HEK293 (cell line): ENCODE data around the gene CYP26A1.

Experiments
- BCL11A ChIP-seq: fragments of 450-650 bp; formaldehyde crosslinking; IDR thresholded peaks from 2 replicates; pipeline ENCODE4 v1.5.1; 2016; ENCODE audit warnings: low read depth, missing biosample characterization, missing genetic modification characterization
- EGR2 ChIP-seq: fragments of 450-650 bp; formaldehyde crosslinking; IDR thresholded peaks from 2 replicates; pipeline ENCODE4 v1.5.1; 2016; ENCODE audit warnings: low read depth, missing biosample characterization, missing genetic modification characterization
- GLIS1 ChIP-seq: fragments of 450-650 bp; formaldehyde crosslinking; IDR thresholded peaks from 2 replicates; pipeline ENCODE4 v1.5.1; 2016; ENCODE audit warnings: missing biosample characterization, missing genetic modification characterization
- GLIS2 ChIP-seq: fragments of 450-650 bp; formaldehyde crosslinking; IDR thresholded peaks from 2 replicates; pipeline ENCODE4 v1.5.1; 2016; ENCODE audit warnings: missing biosample characterization, missing genetic modification characterization
- HOXD13 ChIP-seq: sonication (generic); formaldehyde crosslinking; IDR thresholded peaks from 2 replicates; pipeline ENCODE4 v1.8.0; 2022; ENCODE audit warnings: missing genetic modification reagents, borderline replicate concordance
- KLF10 ChIP-seq: fragments of 450-650 bp; IDR thresholded peaks from 2 replicates; pipeline ENCODE4 v1.5.1; 2018; ENCODE audit warnings: missing biosample characterization, mild to moderate bottlenecking, missing genetic modification characterization
- KLF8 ChIP-seq: fragments of 450-650 bp; formaldehyde crosslinking; IDR thresholded peaks from 2 replicates; pipeline ENCODE4 v1.5.1; 2016; ENCODE audit warnings: missing biosample characterization, missing genetic modification characterization
- PBX3 ChIP-seq: sonication (generic); formaldehyde crosslinking; IDR thresholded peaks from 2 replicates; pipeline ENCODE4 v1.8.1; 2022; ENCODE audit warnings: mild to moderate bottlenecking, moderate library complexity, missing genetic modification reagents
- SP2 ChIP-seq: fragments of 450-650 bp; formaldehyde crosslinking; IDR thresholded peaks from 2 replicates; pipeline ENCODE4 v1.5.1; 2016; ENCODE audit warnings: missing biosample characterization, missing genetic modification characterization
- SP3 ChIP-seq: fragments of 450-650 bp; formaldehyde crosslinking; IDR thresholded peaks from 2 replicates; pipeline ENCODE4 v1.5.1; 2016; ENCODE audit warnings: missing biosample characterization, missing genetic modification characterization
- ZBTB10 ChIP-seq: fragments of 450-650 bp; formaldehyde crosslinking; IDR thresholded peaks from 2 replicates; pipeline ENCODE4 v1.5.1; 2016; ENCODE audit warnings: missing biosample characterization, missing genetic modification characterization
- ZBTB20 ChIP-seq: fragments of 450-650 bp; formaldehyde crosslinking; IDR thresholded peaks from 2 replicates; pipeline ENCODE4 v1.5.1; 2016; ENCODE audit warnings: missing biosample characterization, missing genetic modification characterization
- ZBTB26 ChIP-seq: fragments of 450-650 bp; formaldehyde crosslinking; optimal IDR thresholded peaks from 2 replicates; pipeline ENCODE3; 2016; ENCODE audit warnings: missing biosample characterization, mild to moderate bottlenecking, missing genetic modification characterization
- ZEB2 ChIP-seq: fragments of 450-650 bp; formaldehyde crosslinking; IDR thresholded peaks from 2 replicates; pipeline ENCODE4 v1.5.1; 2016; ENCODE audit warnings: missing biosample characterization, missing genetic modification characterization
- ZNF112 ChIP-seq: fragments of 450-650 bp; formaldehyde crosslinking; IDR thresholded peaks from 2 replicates; pipeline ENCODE4 v1.5.0; 2017; ENCODE audit warnings: missing biosample characterization, missing genetic modification characterization
- ZNF140 ChIP-seq: fragments of 450-650 bp; formaldehyde crosslinking; IDR thresholded peaks from 2 replicates; pipeline ENCODE4 v1.5.1; 2016; ENCODE audit warnings: missing biosample characterization, missing genetic modification characterization
- ZNF24 ChIP-seq: fragments of 450-650 bp; formaldehyde crosslinking; IDR thresholded peaks from 2 replicates; pipeline ENCODE4 v1.5.1; 2016; ENCODE audit warnings: missing biosample characterization, missing genetic modification characterization
- ZNF274 ChIP-seq, 2 experiments: fragments of 200-500 bp in 1 of 2; fragments of 450-650 bp in 1 of 2; sonication (Bioruptor generic) in 1 of 2; formaldehyde crosslinking in 1 of 2; IDR thresholded peaks; 2 replicates each; pipeline versions ENCODE4 v1.5.1 to v1.6.1; 2014 to 2016; ENCODE audit warnings: borderline replicate concordance in 1 of 2, inconsistent platforms in 1 of 2, low read length in 1 of 2, missing biosample characterization in 1 of 2, missing genetic modification characterization in 1 of 2
- ZNF335 ChIP-seq: fragments of 450-650 bp; formaldehyde crosslinking; conservative IDR thresholded peaks from 2 replicates; pipeline ENCODE4 v1.5.1; 2016; ENCODE audit warnings: missing biosample characterization, missing genetic modification characterization
- ZNF350 ChIP-seq: fragments of 450-650 bp; formaldehyde crosslinking; IDR thresholded peaks from 2 replicates; pipeline ENCODE4 v1.5.0; 2017; ENCODE audit warnings: missing biosample characterization, mild to moderate bottlenecking, missing genetic modification characterization
- ZNF398 ChIP-seq: fragments of 450-650 bp; formaldehyde crosslinking; IDR thresholded peaks from 2 replicates; pipeline ENCODE4 v1.5.1; 2017; ENCODE audit warnings: missing biosample characterization, missing genetic modification characterization
- ZNF423 ChIP-seq: fragments of 450-650 bp; formaldehyde crosslinking; IDR thresholded peaks from 2 replicates; pipeline ENCODE4 v1.5.1; 2016; ENCODE audit warnings: missing biosample characterization, missing genetic modification characterization
- ZNF518A ChIP-seq: fragments of 450-650 bp; formaldehyde crosslinking; conservative IDR thresholded peaks from 2 replicates; pipeline ENCODE4 v1.5.1; 2016; ENCODE audit warnings: low read depth, missing biosample characterization, missing genetic modification characterization
- ZNF610 ChIP-seq: fragments of 450-650 bp; formaldehyde crosslinking; IDR thresholded peaks from 2 replicates; pipeline ENCODE4 v1.5.1; 2016; ENCODE audit warnings: missing biosample characterization, missing genetic modification characterization, borderline replicate concordance
- ZNF621 ChIP-seq: fragments of 450-650 bp; formaldehyde crosslinking; IDR thresholded peaks from 2 replicates; pipeline ENCODE4 v1.5.1; 2017; ENCODE audit warnings: missing biosample characterization, missing genetic modification characterization
- ZNF670 ChIP-seq: fragments of 450-650 bp; formaldehyde crosslinking; IDR thresholded peaks from 2 replicates; pipeline ENCODE4 v1.5.1; 2016; ENCODE audit warnings: missing biosample characterization, missing genetic modification characterization, low read depth
- ZNF792 ChIP-seq: fragments of 450-650 bp; formaldehyde crosslinking; IDR thresholded peaks from 2 replicates; pipeline ENCODE4 v1.5.1; 2016; ENCODE audit warnings: missing biosample characterization, missing genetic modification characterization
- ZXDB ChIP-seq: fragments of 450-650 bp; formaldehyde crosslinking; IDR thresholded peaks from 2 replicates; pipeline ENCODE4 v1.5.1; 2016; ENCODE audit warnings: missing biosample characterization, missing genetic modification characterization

CYP26A1 gene

GRCh38 chr10:93073539-93074146, at the start of gene CYP26A1 (continued):
- TF ChIP-seq ZNF518A (no peak), ZNF335 (tag by site-specific recombination) (peak; percentile 84), GLIS2 (peak; percentile 78), ZBTB26 (tag by site-specific recombination) (peak; percentile 77), ZNF350 (tag by site-specific recombination) (no peak), ZNF621 (tag by site-specific recombination) (no peak), ZNF423 (tag by site-specific recombination) (0 out of 2 replicates have a peak, but pooled peaks have one; percentile 9), SP3 (peak; percentile 36; the same call in 1 of the 2 replicates), KLF8 (tag by site-specific recombination) (0 out of 2 replicates have a peak, but pooled peaks have one; percentile 44), ZNF398 (tag by site-specific recombination) (peak; percentile 28; the same call in 1 of the 2 replicates), ZBTB10 (tag by site-specific recombination) (0 out of 2 replicates have a peak, but pooled peaks have one; percentile 17), EGR2 (peak; percentile 67; the same call in 1 of the 2 replicates), ZXDB (tag by site-specific recombination) (peak; percentile 32; the same call in 1 of the 2 replicates), ZNF670 (tag by site-specific recombination) (no peak), ZNF112 (tag by site-specific recombination) (no peak), GLIS1 (peak; percentile 73), ZNF610 (0 out of 2 replicates have a peak, but pooled peaks have one; percentile 54), BCL11A (tag by site-specific recombination) (no peak), ZEB2 (tag by site-specific recombination) (peak; percentile 67), ZNF274 (IDR thresholded peaks at IDR 0.05; ENCODE audit: low read length) (no peak), ZNF274 (tag by site-specific recombination; IDR thresholded peaks at IDR 0.05; ENCODE audit: borderline replicate concordance) (no peak), HOXD13 (CRISPR knock-in tag) (no peak), ZBTB20 (tag by site-specific recombination) (peak; percentile 52; the same call in 1 of the 2 replicates), ZNF140 (tag by site-specific recombination) (no peak), SP2 (tag by site-specific recombination) (peak; percentile 49), KLF10 (tag by site-specific recombination) (no peak), ZNF792 (tag by site-specific recombination) (no peak), ZNF24 (no peak), PBX3 (no peak)
